Skeletal muscle cell (primary cell): ENCODE data around the gene TUBG2.
"Not testable (repeated sequence)": the region's sequence is repeated elsewhere in the genome, so short reads cannot be mapped to it uniquely, and the experiment has no call there.

Source experiments
- DNase-seq: peaks from one replicate; pipeline ENCODE4 v3.0.0-alpha.2; 2010; ENCODE audit warnings: low read depth
- H3K4me3 ChIP-seq: 2 replicates; pipeline ENCODE4 v1.5.1; 2011; ENCODE audit warnings: low read depth, mild to moderate bottlenecking, control low read depth, low read length, moderate library complexity

TUBG2 gene

DNA sequence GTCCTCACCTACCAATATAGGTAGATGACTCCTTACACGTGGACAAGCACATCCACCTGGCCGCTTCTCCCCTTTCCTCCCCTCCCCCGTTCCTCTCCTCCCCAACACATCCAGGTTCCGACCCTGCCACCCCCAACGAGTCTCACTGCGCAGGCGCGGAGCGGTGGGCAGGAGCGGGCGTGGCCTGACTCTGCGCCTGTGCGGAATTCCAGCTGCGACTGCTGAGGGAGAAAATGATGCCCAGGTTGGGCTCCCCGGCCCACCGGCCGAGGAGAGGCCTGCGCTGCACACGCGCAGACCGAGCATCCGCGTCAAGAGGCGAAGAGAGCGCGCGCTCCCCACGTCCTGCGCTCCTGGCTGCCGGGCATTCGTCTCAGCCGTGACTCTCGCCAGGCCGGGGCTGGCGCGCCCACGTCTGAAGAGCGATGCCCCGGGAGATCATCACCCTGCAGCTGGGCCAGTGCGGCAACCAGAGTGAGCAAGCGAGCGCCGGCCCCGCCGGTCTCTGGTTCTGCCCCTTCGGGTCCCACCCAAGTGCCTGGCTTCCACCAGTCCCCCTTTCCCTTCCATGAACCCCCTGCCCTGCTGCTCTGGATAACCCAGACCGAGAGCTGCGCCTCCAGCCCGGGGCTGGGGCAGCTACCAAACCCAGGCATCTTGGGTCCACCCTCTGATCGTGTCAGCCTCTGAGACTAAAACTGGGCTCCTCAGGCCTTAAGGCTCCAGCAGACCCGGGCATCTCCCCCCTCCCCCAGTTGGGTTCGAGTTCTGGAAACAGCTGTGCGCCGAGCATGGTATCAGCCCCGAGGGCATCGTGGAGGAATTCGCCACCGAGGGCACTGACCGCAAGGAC, at the start of gene TUBG2:
TSS of gene TUBG2 (plus strand) at position 206 of the 853 bp plus-strand sequence. CDS start at position 426, 220 bp downstream.
- no peak for DNase-seq
- peak within 1 kb of the TSS; percentile 78 for H3K4me3 ChIP-seq

DNA sequence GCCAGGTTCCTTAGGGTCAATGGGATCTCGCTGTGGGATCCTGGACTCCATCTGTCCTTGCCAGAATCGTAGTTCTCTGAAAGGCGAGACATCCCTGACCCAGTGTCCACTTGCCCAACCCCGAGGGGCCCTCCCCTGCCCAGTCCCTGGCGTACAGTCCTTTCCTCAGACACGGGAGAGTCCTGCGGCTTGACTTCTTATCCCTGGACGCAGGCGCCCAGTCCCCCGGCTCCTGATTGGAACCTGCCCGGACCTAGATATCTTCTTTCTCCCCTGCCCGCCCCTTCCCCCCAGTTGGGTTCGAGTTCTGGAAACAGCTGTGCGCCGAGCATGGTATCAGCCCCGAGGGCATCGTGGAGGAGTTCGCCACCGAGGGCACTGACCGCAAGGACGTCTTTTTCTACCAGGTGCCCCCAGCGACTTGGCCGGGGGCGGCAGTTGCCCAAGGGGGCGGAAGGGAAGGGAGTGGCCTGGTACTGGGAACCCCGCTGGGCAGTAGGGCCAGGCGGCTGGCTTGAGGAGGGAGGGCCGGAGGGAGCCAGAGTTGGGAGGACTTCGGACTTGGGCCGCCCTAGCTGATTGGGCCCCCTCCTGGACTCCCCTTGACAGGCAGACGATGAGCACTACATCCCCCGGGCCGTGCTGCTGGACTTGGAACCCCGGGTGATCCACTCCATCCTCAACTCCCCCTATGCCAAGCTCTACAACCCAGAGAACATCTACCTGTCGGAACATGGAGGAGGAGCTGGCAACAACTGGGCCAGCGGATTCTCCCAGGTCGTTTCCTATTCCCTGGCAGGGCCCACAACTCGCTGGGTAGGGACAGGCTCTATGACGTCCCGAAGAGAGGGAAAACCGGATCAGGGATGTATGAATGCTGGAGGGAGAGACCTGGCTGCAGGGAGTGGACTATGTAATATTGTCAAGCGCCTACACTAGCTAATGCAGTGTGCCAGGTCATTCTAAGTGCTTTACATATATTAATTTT, 49.0 kb upstream of the TUBG2 start:
- peak overlapping the region; percentile 88 for H3K4me3 ChIP-seq
- DNase-seq: not testable (repeated sequence)

DNA sequence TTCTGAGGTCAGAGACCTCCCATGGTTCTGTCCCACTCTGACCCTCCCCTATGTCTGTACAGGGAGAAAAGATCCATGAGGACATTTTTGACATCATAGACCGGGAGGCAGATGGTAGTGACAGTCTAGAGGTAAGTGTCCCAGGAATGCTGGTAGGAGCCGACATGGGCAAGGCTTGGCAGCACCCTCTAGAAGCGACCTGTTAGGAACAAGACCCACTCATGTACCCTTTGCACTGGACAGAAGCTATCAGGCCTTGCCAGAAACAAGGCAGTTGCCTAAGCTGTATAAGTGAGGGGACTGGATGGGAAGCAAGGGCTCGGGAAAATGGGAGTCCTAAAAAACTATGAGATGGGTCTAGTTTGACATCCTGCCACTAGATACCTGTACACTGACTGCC, 47.1 kb upstream of the TUBG2 start:
- no peak overlapping the region for H3K4me3 ChIP-seq

DNA sequence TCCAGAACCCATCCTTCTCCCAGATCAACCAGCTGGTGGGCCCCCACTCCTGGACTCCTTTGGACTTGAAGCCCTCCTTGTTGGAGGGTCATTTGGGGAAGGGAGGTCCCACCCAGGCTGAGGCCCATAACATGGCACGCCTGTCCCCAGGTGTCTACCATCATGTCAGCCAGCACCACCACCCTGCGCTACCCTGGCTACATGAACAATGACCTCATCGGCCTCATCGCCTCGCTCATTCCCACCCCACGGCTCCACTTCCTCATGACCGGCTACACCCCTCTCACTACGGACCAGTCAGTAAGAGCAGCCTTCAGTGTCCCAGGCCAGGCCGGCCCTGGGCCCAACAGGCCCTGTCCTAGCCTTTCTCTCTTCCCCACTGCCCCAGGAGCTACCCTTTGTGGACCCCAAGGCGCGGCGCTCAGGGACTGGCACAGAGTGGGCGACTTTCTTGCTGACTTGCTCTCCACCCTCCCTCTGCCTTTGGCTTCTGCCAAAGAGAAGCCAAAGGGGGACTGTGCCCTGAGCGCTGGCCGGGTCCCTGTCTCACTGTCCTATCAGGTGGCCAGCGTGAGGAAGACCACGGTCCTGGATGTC, 45.3 kb upstream of the TUBG2 start:
- DNase-seq: no peak
- no peak overlapping the region for H3K4me3 ChIP-seq

More for the DNA sequence above, 47.1 kb upstream of the TUBG2 start:
- no peak for DNase-seq

DNA sequence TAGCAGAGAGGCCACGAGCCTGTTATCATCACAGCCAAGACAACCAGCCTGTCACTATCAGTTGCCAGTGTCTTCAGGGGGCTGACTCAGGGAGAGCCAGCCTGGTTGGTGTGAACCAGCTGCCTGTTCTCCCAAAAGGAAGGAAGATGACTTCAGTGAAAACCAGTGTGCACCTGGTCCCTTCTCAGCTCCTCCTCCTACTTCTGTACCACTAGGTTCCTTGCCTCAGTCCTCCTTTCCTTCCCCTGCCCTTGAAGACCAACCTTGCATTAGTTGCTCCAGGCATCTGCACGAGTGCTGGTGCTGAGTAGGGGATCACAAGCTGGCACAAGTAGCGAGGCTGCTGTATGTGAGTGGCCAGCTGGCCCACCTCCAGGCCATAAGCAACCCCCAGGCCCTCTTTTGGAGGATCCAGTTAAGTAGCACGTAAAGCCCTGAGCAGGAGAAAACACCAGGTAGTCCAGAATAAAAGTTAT, 41.1 kb upstream of the TUBG2 start:
- DNase-seq: no peak
- H3K4me3 ChIP-seq: no peak overlapping the region

DNA sequence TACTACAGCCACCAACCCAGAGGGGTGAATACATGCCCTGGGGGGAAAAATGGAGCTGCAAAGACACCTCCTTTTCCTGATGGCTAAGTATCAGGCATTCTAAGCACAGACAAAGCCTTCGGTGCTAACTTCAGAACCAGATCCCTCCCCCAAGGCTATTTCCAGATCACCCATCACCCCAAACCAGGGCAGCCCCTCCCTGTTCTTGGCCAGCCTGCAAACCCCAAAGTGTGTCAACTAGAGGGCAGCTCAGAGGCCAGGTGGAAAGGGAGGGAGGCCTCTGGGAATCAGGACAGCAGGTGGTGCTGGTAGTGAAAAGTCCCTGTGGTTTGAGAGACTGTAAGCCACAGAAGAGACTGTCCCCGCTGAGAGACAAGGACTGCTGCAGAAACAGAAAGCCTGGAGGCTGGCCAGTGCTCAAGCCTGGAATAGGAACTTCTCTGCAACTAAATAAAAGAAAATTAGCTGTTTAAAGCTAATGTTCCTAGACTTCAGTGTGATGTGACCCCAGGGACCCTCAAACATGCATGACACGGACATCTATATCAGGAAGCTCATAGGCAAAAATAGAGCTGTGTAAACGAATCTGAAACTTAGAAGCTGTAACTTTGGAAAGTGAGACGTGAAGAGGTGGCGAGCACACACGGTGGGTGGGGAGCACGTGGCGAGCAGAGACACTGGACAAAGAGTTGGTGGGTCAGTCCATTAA, 40.5 kb upstream of the TUBG2 start:
- no peak overlapping the region for H3K4me3 ChIP-seq
- DNase-seq: peak; percentile 28

DNA sequence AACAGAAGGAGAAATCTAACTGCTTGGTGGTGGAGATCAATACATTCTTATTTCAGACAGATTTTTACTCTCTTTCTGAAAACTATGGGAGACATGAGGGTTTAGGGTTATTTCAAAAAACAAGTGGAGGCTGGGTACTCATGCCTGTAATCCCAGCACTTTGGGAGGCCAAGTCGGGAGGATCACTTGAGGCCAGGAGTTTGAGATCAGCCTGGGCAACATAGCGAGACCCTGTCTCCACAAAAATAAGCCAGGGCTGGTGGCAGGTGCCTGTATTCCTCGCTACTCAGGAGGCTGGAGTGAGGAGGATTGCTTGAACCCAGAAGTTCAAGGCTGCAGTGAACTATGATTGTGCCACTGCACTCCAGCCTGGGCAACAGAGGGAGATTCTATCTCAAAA, 37.1 kb upstream of the TUBG2 start:
- not testable (repeated sequence) for H3K4me3 ChIP-seq, DNase-seq

DNA sequence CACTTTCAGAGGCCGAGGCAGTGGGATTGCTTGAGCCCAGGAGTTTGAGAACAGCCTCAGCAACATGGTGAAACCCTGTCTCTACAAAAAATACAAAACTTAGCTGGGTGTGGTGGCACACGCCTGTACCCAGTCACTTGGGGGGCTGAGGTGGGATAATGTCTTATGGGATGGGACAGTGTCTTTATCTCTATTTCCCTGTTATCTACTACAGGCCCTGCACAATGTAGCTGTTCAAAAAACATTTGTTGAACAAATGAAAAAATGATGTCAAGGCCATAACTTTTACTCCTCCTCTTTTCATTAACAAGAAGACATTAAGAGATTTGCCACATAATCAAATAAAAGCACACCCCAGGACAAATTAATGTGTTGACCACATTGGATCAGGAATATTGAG, 35.8 kb upstream of the TUBG2 start:
- DNase-seq: no peak

DNA sequence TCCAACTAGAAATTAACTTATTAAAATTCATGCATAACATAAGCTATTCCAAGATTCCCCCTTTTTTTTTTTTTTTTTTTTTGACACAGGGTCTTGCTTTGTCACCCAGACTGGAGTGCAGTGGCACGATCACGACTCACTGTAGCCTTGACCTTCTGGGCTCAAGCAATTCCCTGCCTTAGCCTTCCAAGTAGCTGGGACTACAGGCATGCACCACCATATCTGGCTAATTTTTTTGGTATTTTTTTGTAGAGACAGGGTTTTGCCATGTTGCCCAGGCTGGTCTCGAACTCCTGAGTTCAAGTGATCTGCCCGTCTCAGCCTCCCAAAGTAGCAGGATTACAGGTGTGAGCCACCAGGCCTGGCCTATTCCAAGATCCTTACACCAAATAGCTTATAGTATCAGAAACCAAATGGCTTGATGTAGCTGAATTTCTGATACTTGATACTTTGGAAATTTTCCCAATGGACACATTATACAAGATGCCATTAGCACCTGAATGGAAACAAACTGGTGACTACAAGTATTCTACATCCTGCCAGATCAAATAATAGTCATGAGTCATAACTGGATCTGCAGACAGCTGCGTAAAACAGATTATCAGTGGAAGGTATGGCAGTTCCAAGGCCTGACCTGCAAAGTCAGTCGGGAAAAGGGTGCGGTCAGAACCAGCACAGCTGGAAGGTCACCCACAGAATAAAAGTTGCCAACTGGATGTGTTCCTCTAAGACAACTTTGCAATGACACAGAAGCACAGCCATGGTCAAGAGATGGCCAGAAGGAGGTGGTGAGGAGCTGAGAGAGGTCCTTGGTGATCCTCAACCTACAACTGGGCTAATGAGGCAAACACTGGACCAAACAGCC, 35.1 kb upstream of the TUBG2 start:
- DNase-seq: no peak
- H3K4me3 ChIP-seq: no peak overlapping the region

More for the DNA sequence above, 35.8 kb upstream of the TUBG2 start:
- no peak overlapping the region for H3K4me3 ChIP-seq

DNA sequence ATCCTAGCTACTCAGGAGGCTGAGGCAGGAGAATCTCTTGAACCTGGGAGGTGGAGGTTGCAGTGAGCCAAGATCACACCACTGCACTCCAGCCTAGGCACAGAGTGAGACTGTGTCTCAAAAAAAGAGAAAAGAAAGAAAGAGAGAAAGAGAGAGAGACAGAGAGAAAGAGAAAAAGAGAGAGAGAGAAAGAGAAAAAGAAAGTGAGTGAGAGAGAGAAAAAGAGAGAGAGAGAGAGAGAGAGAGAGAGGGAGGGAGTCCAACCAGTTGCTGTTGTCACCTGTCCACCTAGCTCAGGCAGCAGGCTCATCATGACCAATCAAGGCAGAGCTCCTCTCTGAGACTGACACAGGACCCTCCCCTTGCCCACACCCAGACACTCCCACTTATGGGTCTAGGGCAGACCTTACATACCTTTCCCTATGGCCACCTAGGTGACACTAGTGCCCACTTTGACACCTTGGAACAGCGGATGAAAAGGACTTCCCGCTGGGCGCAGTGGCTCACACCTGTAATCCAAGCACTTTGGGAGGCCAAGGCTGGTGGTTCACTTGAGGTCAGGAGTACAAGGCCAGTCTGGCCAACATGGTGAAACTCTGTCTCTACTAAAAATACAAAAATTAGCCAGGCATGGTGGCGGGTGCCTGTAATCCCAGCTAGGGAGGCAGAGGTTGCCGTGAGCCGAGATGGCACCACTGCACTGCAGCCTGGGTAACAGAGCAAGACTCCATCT, 31.9 kb upstream of the TUBG2 start:
- DNase-seq, H3K4me3 ChIP-seq: not testable (repeated sequence)

DNA sequence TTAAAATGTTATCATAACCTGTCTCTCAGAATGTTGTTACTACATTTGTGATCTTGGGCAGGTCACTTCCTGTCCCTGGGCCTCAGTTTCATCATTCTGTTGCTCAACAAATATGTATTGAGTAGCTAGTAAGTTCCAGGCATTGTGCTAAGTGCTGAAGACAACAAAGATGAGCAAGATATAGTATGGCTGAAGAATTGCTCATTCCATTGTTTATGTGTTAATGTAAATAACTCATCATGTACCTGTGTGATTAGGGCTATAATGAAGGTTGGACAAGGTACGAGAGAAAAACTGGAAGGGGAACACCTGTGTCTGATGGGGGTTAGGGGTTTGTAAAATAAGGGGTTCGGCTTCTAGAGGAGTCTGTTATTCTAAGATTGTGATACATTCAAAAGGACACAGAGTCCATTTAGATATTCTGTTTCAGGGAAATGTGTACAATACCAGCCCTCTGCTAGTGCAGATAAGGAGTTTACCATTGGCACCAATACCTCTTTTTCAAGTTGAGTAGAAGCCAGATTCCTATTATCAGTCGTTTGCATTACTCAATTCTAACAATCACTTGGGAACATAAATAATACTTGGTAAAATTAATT, 29.6 kb upstream of the TUBG2 start:
- H3K4me3 ChIP-seq: no peak overlapping the region
- DNase-seq: no peak

DNA sequence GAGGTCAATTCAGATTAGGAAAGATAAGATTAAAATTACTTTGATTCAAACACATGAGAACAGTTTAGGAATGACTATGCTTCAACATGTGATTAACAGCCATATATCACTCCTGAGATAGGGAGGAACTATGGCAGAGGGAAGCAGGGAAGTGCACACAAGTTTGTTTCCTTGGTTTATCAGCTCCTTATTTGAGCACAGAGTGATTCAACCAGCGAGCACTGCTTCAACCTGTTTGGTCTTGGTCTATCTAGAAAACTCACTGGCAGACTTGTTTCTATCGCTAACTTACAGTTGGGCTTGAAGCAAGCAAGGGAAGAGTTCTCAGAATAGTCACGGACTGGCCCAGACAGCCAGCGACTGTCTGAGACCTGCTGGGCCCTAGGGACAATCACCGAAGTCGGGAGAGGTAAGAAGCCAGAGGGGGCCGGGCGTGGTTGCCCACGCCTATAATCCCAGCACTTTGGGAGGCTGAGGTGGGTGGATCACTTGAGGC, 26.1 kb upstream of the TUBG2 start:
- no peak overlapping the region for H3K4me3 ChIP-seq
- DNase-seq: no peak

DNA sequence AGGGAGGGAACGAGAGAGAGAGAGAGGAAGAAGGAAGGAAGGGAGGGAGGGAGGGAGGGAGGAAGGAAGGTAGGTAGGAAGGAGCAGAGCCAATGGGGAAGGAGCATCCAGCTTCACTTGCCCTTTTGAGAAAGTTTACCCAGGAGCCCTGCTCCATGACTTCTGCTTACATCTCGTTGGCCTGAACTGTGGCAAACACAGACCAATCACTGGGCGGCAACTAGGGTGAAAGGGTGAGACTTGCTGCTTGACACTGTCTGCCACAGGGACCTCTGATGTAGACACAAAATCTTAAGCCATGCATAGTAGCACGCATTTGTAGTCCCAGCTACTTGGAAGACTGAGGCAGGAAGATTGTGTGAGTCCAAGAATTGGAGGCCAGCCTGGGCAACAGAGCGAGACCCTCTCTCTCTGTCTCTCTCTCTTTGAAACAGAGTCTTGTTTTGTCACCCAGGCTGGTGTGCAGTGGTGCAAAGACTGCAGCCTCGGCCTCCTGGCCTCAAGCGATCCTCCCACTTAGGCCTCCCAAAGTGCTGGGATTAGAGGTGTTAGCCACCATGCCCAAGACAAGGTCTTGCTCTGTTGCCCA, 19.5 kb upstream of the TUBG2 start:
- no peak for DNase-seq
- no peak overlapping the region for H3K4me3 ChIP-seq

DNA sequence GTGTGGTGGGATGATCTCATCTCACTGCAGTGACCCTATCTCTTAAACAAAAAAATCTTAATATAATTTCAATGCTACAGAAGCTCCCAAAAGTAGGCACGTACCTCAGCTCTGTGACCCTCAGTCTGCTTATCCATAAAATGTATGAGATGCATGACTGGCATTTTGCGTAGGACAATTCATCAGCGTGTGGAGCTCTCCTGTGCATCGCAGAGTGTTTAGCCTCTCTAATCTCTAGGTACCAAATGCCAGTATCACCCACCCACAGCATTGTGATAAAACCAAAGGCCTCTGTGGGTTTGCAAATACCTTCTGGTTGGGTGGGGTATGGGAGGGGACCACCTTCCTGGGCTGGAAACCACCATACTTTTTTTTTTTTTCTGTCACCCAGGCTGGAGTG, 19.0 kb upstream of the TUBG2 start:
- H3K4me3 ChIP-seq: no peak overlapping the region
- no peak for DNase-seq

DNA sequence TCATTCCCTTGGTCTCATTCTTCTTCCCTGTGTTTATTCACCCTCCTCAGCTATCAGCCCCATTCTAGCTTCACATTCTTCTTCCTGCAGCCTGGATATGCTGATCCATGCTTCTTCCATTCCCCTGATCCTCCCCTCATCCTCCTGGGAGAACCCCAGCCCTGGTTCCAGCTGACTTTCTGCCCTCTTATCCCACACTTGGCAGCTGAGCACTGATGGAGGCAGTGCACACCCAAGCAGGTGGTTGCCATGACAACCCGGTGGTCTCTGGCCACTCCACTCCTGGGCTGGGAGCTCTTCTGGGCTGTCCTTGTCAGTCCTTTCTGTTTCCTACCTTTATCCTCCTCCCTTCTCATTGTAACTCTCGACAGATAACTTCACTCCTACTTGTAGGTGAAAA, 16.7 kb upstream of the TUBG2 start:
- H3K4me3 ChIP-seq: no peak overlapping the region
- DNase-seq: no peak

DNA sequence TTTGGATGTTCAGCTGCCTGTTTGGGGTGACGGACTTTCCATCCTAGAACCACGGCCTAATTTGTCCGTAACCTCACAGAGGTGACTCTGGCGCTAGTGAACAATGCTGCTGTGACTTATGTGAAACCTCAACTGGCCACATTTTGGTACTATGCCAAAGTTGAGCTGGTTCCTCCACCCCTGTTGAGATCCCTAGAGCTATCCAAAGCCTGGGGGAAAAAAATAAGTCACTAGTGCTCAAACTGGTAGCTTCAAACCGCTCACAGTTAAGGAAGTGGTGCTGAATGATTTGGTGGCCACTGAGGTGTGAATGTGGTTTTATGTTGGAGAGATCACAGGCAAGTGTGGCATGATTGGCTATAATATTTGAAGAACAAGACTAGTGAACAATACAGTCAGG, 11.3 kb upstream of the TUBG2 start:
- no peak overlapping the region for H3K4me3 ChIP-seq
- no peak for DNase-seq

DNA sequence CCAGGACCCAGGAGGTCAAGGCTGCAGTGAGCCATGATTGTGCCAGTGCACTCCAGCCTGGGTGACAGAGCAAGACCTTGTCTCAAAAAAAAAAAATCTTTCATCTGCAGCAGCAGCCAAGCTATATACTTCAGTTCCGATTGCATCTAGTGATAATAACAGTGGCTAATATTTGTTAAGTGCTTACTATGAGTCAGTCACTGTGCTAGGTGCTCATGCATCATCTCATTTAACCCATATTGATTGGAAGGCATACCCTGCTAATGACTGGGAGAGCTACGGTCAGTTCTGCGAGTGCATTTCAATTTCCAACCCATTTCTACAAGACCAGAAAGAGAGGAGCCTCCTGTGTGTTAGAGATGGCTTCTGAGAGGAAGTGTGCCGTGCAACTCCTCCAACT, 7.7 kb upstream of the TUBG2 start:
- no peak for DNase-seq
- H3K4me3 ChIP-seq: no peak overlapping the region
